Measurements from ENCODE around the gene EIF1. TPM values are rescaled to one million over a fixed set of nuclear protein-coding genes. Genes with fewer than 3 reads are reported as not detected.

The EIF1 gene
- total RNA-seq, 2 donors from 2014 or later, result 99.5 to 120 TPM

DNA sequence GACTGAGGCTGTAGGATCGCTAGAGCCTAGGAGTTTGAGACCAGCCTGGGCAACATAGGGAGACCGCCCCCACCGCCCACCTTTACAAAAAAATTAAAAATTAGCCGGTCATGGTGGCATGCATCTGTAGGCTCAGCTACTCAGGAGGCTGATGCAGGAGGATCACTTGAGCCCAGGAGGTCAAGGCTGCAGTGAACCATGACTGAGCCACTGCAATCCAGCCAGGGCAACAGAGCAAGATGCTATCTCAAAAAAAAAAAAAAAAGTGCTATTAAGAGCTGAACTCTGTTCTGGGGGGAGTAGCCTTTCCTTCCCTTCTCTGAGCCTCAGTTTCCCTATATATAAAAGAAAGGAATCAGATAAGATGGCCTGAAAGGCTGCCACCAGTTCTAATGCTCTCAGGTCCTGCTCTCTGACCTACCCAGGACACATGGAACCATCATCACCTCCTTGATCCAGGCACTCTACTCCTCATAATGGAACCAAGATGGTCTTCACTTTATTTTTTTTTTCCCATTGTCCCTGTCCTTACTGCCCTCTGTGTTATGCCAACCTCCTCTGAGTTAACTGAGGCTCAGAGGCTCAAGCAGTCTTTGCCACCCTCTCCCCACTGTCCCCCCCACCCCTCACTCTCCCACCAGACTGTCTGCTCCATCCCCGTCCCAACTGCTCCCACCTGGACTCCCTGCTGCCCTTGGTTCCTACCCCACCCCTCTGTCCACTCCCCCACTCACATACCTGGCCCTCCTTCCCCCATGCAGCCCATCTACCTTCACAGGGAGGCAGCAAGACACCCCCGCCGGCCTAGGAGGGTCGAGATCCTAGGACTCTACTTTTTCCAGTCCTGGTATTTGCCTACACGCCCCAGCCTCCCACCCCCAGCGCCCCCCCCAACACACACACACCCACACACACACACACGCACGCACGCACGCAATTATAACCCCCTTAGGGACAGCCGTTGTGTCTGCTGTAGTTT lies 23.8 kb upstream of the EIF1 start:
- no peak for ATAC-seq
- no peak for DNase-seq
- peaks cover 21% of the 10 kb centered on the region for H3K4me1 ChIP-seq
- peak overlapping the region in 1 of 2 donors; percentile 5 for H3K4me3 ChIP-seq
- TF ChIP-seq, protein P1, sequence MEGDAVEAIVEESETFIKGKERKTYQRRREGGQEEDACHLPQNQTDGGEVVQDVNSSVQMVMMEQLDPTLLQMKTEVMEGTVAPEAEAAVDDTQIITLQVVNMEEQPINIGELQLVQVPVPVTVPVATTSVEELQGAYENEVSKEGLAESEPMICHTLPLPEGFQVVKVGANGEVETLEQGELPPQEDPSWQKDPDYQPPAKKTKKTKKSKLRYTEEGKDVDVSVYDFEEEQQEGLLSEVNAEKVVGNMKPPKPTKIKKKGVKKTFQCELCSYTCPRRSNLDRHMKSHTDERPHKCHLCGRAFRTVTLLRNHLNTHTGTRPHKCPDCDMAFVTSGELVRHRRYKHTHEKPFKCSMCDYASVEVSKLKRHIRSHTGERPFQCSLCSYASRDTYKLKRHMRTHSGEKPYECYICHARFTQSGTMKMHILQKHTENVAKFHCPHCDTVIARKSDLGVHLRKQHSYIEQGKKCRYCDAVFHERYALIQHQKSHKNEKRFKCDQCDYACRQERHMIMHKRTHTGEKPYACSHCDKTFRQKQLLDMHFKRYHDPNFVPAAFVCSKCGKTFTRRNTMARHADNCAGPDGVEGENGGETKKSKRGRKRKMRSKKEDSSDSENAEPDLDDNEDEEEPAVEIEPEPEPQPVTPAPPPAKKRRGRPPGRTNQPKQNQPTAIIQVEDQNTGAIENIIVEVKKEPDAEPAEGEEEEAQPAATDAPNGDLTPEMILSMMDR (IDR thresholded peaks at IDR 0.05), result no peak
- no peak for TF ChIP-seq POLR2A (IDR thresholded peaks at IDR 0.05)
- no peaks in the 10 kb centered on the region for H3K27me3 ChIP-seq
- no peaks in the 10 kb centered on the region for H3K36me3 ChIP-seq (replicated peaks in 1 of 2; ENCODE audit: insufficient read depth in 1 of 2, low read depth in 2 of 2)
- H3K9me3 ChIP-seq, result no peaks in the 10 kb centered on the region
- 28 to 37% methylated on average over 14 of the region's 15 CpGs for WGBS, 2 donors
- peak overlapping the region in 3 of 4 donors; percentile 78 to 90 (median 86) for H3K27ac ChIP-seq
- intact Hi-C loops (cut with DNase I), result loop anchor here (5.0 kb wide), 1 partner anchor 118 kb away; no protein-coding TSS in a partner anchor

DNA sequence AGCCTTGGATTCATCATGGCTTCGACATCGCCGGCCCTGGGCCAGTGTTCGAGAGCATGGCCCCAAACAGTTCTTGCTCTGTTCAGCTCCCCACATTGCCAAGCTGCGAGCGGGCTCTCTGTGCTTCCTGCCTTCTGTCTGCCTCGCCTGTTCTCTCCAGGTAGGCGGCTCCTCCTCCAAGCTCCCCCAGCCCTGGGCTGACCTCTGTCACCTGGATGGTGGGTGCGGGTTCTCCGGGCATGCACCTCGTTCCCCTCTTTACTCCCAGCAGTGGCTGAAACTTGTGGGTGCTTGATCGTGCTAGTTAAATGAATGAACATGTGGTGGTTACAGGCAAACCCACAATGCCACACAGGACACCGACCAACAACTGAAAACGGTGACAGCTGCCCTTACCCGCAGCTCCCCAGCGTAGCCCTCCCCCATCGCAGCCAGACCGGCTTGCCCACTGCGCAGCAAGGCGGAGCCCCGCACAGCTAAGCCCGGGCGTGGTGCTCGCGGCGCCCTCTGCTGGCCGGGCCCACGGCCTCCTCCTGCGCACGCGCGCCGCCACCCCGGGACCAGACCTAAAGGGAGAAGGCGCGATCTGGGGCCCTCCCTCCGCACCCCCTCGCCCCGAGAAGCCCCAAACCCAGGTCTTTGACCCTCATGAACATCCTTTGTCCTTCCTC lies 23.0 kb upstream of the EIF1 start:
- peak; percentile 91 to 94 (median 93) for DNase-seq
- WGBS, 2 donors, result 0 to 2% methylated on average over 4 to 39 of the region's 39 CpGs
- H3K9me3 ChIP-seq, result no peaks in the 10 kb centered on the region
- ATAC-seq, result peak; percentile 87
- no peaks in the 10 kb centered on the region for H3K27me3 ChIP-seq
- H3K4me3 ChIP-seq, result peak overlapping the region in 1 of 2 donors; percentile 5
- intact Hi-C loops (cut with DNase I), result no loop called here
- H3K4me1 ChIP-seq, result peaks cover 21% of the 10 kb centered on the region
- TF ChIP-seq, protein P1 (IDR thresholded peaks at IDR 0.05), result peak; percentile 91 to 99 (median 97)
- peak; percentile 73 to 87 (median 86) for TF ChIP-seq POLR2A (IDR thresholded peaks at IDR 0.05)
- H3K27ac ChIP-seq, result peak overlapping the region; percentile 78 to 90 (median 82)
- H3K36me3 ChIP-seq (replicated peaks in 1 of 2; ENCODE audit: insufficient read depth in 1 of 2, low read depth in 2 of 2), result no peaks in the 10 kb centered on the region

DNA sequence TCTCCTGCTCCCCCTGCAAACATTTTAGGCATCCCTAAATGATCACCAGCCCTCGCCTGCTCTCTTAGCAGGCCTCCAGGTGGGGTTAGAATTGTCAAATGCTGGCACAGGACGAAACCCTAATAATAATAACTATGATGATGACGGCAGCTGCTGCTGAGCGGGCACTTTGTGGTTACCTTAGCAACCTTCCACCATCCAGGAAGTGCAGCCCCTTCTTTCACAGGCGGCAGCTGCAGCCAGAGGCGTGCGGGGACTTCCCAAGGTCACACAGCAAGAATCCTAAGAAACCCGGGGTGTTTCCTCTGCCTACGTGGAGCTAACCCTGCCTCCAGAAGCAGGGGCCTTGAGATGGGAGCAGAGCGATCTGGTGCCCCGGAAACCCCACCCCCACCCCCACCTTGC lies 22.4 kb upstream of the EIF1 start:
- peak; percentile 44 to 73 (median 61) for DNase-seq
- TF ChIP-seq POLR2A (IDR thresholded peaks at IDR 0.05), result no peak
- TF ChIP-seq, protein P1 (IDR thresholded peaks at IDR 0.05), result no peak
- Histone ChIP-seq H3K4me1 (peaks cover 21% of the 10 kb centered on the region), H3K36me3 (replicated peaks in 1 of 2; ENCODE audit: insufficient read depth in 1 of 2, low read depth in 2 of 2) (no peaks in the 10 kb centered on the region), H3K4me3 (no peak overlapping the region), H3K27ac (peak overlapping the region; percentile 78 to 90 (median 82)), H3K9me3 (no peaks in the 10 kb centered on the region), H3K27me3 (no peaks in the 10 kb centered on the region)
- intact Hi-C loops (cut with DNase I), result no loop called here
- WGBS, 2 donors, result 0 to 1% methylated on average over 9 to 11 of the region's 11 CpGs
- peak; percentile 34 for ATAC-seq

DNA sequence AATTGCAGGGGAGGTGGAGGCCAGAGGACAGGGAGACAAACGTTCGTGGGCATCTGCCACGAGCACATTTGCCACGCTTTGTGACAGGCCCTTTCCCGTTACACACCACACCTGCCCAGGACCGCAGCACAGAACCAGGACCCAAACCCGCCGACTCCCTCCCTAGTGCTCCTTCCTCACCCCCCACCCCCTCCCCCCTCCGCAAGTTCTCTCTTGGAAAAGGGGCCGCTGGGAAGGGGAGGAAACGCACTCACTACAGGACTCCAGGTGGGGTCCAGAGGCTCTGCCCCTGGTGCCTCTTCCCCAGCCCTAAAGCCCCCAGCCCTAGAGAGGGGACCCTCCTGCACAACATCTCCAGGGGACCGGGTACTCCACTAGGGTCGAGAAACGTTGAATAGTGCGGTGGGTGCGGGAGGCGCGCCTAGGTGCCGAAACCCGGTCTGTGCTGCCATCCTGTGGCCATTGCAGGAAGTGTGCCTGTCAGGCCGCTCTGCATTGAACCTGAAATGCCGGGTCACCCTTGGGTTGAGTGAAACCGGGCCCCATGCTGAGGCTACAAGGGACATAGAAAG lies 21.9 kb upstream of the EIF1 start:
- H3K27ac ChIP-seq, result peak overlapping the region; percentile 78 to 90 (median 82)
- peaks cover 21% of the 10 kb centered on the region for H3K4me1 ChIP-seq
- ATAC-seq (peak; percentile 79), DNase-seq (peak; percentile 88 to 91 (median 89))
- intact Hi-C loops (cut with DNase I), result no loop called here
- H3K36me3 ChIP-seq (replicated peaks in 1 of 2; ENCODE audit: insufficient read depth in 1 of 2, low read depth in 2 of 2), result no peaks in the 10 kb centered on the region
- no peak overlapping the region for H3K4me3 ChIP-seq
- no peaks in the 10 kb centered on the region for H3K9me3 ChIP-seq
- peak in 2 of 3 donors; percentile 20 to 30 for TF ChIP-seq POLR2A (IDR thresholded peaks at IDR 0.05)
- TF ChIP-seq, protein P1 (IDR thresholded peaks at IDR 0.05), result peak; percentile 90 to 97 (median 96)
- H3K27me3 ChIP-seq, result no peaks in the 10 kb centered on the region
- WGBS, 2 donors, result 1 to 3% methylated on average over 7 to 23 of the region's 23 CpGs
